HUES6 (cell line): ENCODE measurements around the gene SCRN1.
"Not testable (repeated sequence)": the region's sequence is repeated elsewhere in the genome, so short reads cannot be mapped to it uniquely, and the experiment has no call there.

Experiments
- H3K27ac ChIP-seq: 2 replicates; pipeline ENCODE4 v1.7.0; 2013; ENCODE audit warnings: low read depth, mild to moderate bottlenecking, low read length, inconsistent platforms
- H3K27me3 ChIP-seq: 2 replicates; pipeline ENCODE4 v1.6.1; 2013; ENCODE audit warnings: low read length; ENCODE audit not compliant: control insufficient read depth, insufficient read depth
- H3K36me3 ChIP-seq: 2 replicates; pipeline ENCODE4 v1.6.1; 2013; ENCODE audit warnings: low read length; ENCODE audit not compliant: control insufficient read depth, insufficient read depth
- H3K4me1 ChIP-seq: 2 replicates; pipeline ENCODE4 v1.6.1; 2013; ENCODE audit warnings: low read length; ENCODE audit not compliant: control insufficient read depth, insufficient read depth
- H3K4me3 ChIP-seq: 2 replicates; pipeline ENCODE4 v1.5.1; 2013; ENCODE audit warnings: low read depth, low read length
- H3K9ac ChIP-seq: one replicate; pipeline ENCODE4 v1.6.1; 2013; ENCODE audit warnings: mild to moderate bottlenecking, low read length
- H3K9me3 ChIP-seq: 2 replicates; pipeline ENCODE4 v1.6.1; 2013; ENCODE audit warnings: low read depth, low read length; ENCODE audit not compliant: control insufficient read depth, insufficient read depth

Gene SCRN1

DNA sequence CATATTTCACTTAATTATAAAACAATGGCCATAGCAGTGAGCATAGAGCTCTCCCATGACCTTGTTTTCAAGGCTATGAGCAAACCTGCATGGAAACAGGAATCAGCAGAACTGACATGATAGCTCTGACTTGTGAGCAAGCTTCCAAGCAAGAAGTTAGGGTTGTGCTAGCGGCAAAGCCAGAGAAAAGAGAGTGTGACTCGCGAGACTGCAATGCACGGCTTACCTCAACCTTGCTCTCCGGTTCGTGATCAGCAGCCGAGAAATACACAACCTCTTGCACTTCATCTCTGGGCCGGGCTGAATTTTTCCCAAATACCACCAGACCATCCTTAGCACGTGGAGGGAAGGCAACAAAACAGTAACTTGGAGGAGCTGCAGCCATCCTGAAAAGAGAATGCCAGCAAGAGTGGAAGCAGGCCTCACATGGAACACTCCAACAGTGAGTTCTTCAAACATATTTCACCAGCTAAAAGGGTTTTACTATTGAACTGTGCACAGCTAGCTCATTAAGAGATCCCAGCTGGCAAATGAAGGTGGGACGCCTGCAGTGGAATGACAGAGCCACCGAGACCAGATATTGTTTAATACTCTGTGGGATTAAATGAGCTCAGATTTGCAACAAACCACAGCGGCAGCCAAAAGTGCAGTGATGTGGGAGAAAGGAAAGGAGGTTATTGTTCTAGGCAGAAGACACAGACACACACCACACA lies 20.8 kb downstream of the SCRN1 start:
- H3K9ac ChIP-seq, result no peak overlapping the region
- no peaks in the 10 kb centered on the region for H3K27me3 ChIP-seq
- H3K9me3 ChIP-seq, result no peaks in the 10 kb centered on the region
- peaks cover 52% of the 10 kb centered on the region for H3K36me3 ChIP-seq
- no peak overlapping the region for H3K4me3 ChIP-seq
- no peak overlapping the region for H3K27ac ChIP-seq
- peaks cover 5% of the 10 kb centered on the region for H3K4me1 ChIP-seq

DNA sequence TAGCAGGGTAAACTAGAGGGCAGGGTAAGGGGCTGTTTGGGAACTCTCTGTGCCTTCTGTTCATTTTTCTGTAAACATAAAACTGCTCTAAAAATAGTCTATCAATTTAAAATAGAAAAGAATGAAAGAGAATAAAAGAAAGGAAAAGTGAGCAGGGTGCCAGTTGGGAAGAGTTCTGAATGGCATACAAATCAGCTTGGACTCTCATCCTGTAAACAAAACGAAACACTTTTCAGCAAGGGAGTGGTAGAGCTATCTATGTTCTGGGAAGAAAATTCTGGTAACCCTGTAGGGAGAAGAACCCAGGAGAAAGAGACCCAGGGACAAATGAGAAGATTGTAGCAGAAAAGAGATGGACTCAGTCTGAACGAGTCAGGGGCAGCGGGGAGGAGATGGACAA lies 24.6 kb downstream of the SCRN1 start:
- Histone ChIP-seq H3K27me3 (no peaks in the 10 kb centered on the region), H3K9me3 (peaks cover 2% of the 10 kb centered on the region; the same call in 1 of the 2 replicates), H3K4me1 (peaks cover under 1% of the 10 kb centered on the region; the same call in 1 of the 2 replicates), H3K9ac (no peak overlapping the region), H3K4me3 (no peak overlapping the region), H3K36me3 (peaks cover 65% of the 10 kb centered on the region), H3K27ac (no peak overlapping the region)

- H3K36me3 ChIP-seq, result peaks cover 53% of the 10 kb centered on the region
- H3K4me3 ChIP-seq, result no peak overlapping the region
- H3K9ac ChIP-seq, result no peak overlapping the region
- peaks cover 18% of the 10 kb centered on the region; the same call in 1 of the 2 replicates for H3K4me1 ChIP-seq
- no peaks in the 10 kb centered on the region for H3K27me3 ChIP-seq
- H3K27ac ChIP-seq, result no peak overlapping the region
- H3K9me3 ChIP-seq, result peaks cover 2% of the 10 kb centered on the region; the same call in 1 of the 2 replicates
Measured at GRCh38 chr7:29962035-29962434, 27.6 kb downstream of the SCRN1 start.

- H3K9ac ChIP-seq, H3K27me3 ChIP-seq, H3K4me3 ChIP-seq, H3K9me3 ChIP-seq, H3K27ac ChIP-seq: not testable (repeated sequence)
- H3K4me1 ChIP-seq, result peaks cover 18% of the 10 kb centered on the region; the same call in 1 of the 2 replicates
- H3K36me3 ChIP-seq, result peaks cover 49% of the 10 kb centered on the region
Measured at GRCh38 chr7:29961611-29962010, 28.0 kb downstream of the SCRN1 start.

- Histone ChIP-seq H3K36me3 (peaks cover 47% of the 10 kb centered on the region), H3K9ac (no peak overlapping the region), H3K9me3 (peaks cover 2% of the 10 kb centered on the region; the same call in 1 of the 2 replicates), H3K4me3 (no peak overlapping the region), H3K4me1 (peaks cover 18% of the 10 kb centered on the region; the same call in 1 of the 2 replicates), H3K27me3 (no peaks in the 10 kb centered on the region), H3K27ac (no peak overlapping the region)
Measured at GRCh38 chr7:29958667-29959358, 30.8 kb downstream of the SCRN1 start.

- peaks cover 2% of the 10 kb centered on the region; the same call in 1 of the 2 replicates for H3K9me3 ChIP-seq
- peaks cover 50% of the 10 kb centered on the region for H3K36me3 ChIP-seq
- no peak overlapping the region for H3K27ac ChIP-seq
- H3K9ac ChIP-seq, result no peak overlapping the region
- H3K27me3 ChIP-seq, result no peaks in the 10 kb centered on the region
- no peak overlapping the region for H3K4me3 ChIP-seq
- H3K4me1 ChIP-seq, result peaks cover 18% of the 10 kb centered on the region; the same call in 1 of the 2 replicates
Measured at GRCh38 chr7:29957521-29958310, 31.9 kb downstream of the SCRN1 start.

- no peaks in the 10 kb centered on the region for H3K27me3 ChIP-seq
- H3K4me1 ChIP-seq, result peaks cover 18% of the 10 kb centered on the region; the same call in 1 of the 2 replicates
- H3K36me3 ChIP-seq, result peaks cover 58% of the 10 kb centered on the region
Measured at GRCh38 chr7:29956487-29956836, 33.1 kb downstream of the SCRN1 start.

DNA sequence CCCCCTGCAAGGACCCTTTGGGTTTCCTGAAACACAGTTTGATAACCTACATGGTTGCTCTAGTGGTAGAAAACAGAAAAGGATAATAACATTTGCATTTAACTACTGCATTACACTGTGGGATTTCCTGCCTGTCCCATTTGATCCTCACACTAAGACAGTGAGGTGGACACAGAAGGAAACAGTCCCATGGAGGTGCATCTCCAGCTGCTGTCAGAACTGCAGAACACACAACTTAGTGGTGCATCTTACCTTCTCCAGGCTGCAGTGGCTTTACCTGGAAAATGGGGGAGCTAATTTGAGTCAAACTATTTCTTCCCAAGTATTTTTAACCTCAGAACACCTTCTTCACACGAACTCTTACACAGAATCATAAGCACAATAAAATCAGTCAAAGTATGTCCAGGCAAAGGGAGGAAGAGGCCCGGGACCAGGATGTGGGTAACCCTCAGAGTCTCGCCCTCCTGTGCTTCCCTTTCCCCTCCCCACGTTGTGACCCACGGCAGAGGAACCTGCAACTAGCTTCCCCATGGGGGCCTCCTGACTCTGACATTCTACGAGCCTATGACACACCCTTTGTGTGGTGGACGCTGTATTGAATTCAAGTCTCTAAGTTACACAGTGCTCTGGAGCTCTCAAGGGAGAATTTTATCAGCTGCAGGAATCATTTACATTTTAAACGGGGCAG lies 33.7 kb downstream of the SCRN1 start:
- Histone ChIP-seq H3K4me3 (no peak overlapping the region), H3K27ac (0 out of 2 replicates have a peak overlapping the region, but pooled peaks have one; percentile 1), H3K4me1 (peaks cover 18% of the 10 kb centered on the region; the same call in 1 of the 2 replicates), H3K9ac (no peak overlapping the region), H3K36me3 (peaks cover 63% of the 10 kb centered on the region), H3K9me3 (no peaks in the 10 kb centered on the region), H3K27me3 (no peaks in the 10 kb centered on the region)

More at GRCh38 chr7:29956487-29956836, 33.1 kb downstream of the SCRN1 start:
- Histone ChIP-seq H3K4me3 (no peak overlapping the region), H3K9ac (no peak overlapping the region), H3K27ac (0 out of 2 replicates have a peak overlapping the region, but pooled peaks have one; percentile 1), H3K9me3 (no peaks in the 10 kb centered on the region)

GRCh38 chr7:29955075-29955792 lies 34.4 kb downstream of the SCRN1 start:
- peaks cover 67% of the 10 kb centered on the region for H3K36me3 ChIP-seq
- peaks cover 18% of the 10 kb centered on the region; the same call in 1 of the 2 replicates for H3K4me1 ChIP-seq
- H3K27me3 ChIP-seq, result no peaks in the 10 kb centered on the region
- H3K9ac ChIP-seq, result no peak overlapping the region
- no peak overlapping the region for H3K27ac ChIP-seq
- no peak overlapping the region for H3K4me3 ChIP-seq
- H3K9me3 ChIP-seq, result no peaks in the 10 kb centered on the region
